Kidney epithelial cell (primary cell): ENCODE measurements around the gene P4HA2. TPM values are rescaled to one million over a fixed set of nuclear protein-coding genes. Genes with fewer than 3 reads are reported as not detected.

Source experiments
- DNase-seq: peaks from one replicate; pipeline ENCODE4 v3.0.0-alpha.2; 2010; ENCODE audit warnings: low read depth
- H3K27me3 ChIP-seq: 2 replicates; pipeline ENCODE4 v1.6.0; 2011; ENCODE audit warnings: low read length; ENCODE audit not compliant: control insufficient read depth, insufficient read depth
- H3K36me3 ChIP-seq: 2 replicates; pipeline ENCODE4 v1.5.1; 2011; ENCODE audit warnings: low read length; ENCODE audit not compliant: control insufficient read depth, insufficient read depth
- H3K4me3 ChIP-seq: 2 replicates; pipeline ENCODE4 v1.5.1; 2011; ENCODE audit warnings: low read depth, mild to moderate bottlenecking, control low read depth, low read length
- total RNA-seq: library from RNA; depleted of rRNA; stranded (reverse); fragments of >200 nt; gene quantifications from 2 replicates; pipeline ENCODE4 v1.2.3, GENCODE V29; 2015
- TF ChIP-seq, protein P1 (sequence below): IDR thresholded peaks from 2 replicates; pipeline ENCODE4 v1.5.1; 2011; ENCODE audit warnings: mild to moderate bottlenecking, moderate library complexity, low read length, control low read depth, inconsistent platforms; ENCODE audit not compliant: insufficient read depth, poor library complexity, severe bottlenecking

The P4HA2 gene
- total RNA-seq, 1 donor from 2014 or later, result 77.5 TPM

DNA sequence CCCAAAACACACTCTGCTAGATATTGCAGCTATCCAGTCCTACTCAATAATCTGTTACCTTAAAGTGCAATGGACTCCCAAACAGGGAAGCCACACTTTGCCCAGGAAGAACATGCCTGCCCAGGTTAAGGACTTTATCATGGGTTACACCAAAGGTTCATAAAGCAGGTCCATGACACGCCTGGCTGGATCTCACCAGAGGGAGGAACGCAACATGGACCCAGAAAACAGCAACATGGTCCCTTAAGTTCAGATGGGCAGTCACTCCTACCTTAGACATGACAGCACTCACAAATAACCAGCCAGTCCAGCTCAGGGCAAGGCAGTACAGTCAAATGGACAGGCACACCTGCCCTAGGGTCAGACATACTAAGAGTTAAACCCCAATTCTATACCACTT is 3.8 kb downstream of the P4HA2 start:
- H3K36me3 ChIP-seq, result peaks cover 1% of the 10 kb centered on the region
- TF ChIP-seq, protein P1, sequence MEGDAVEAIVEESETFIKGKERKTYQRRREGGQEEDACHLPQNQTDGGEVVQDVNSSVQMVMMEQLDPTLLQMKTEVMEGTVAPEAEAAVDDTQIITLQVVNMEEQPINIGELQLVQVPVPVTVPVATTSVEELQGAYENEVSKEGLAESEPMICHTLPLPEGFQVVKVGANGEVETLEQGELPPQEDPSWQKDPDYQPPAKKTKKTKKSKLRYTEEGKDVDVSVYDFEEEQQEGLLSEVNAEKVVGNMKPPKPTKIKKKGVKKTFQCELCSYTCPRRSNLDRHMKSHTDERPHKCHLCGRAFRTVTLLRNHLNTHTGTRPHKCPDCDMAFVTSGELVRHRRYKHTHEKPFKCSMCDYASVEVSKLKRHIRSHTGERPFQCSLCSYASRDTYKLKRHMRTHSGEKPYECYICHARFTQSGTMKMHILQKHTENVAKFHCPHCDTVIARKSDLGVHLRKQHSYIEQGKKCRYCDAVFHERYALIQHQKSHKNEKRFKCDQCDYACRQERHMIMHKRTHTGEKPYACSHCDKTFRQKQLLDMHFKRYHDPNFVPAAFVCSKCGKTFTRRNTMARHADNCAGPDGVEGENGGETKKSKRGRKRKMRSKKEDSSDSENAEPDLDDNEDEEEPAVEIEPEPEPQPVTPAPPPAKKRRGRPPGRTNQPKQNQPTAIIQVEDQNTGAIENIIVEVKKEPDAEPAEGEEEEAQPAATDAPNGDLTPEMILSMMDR, result no peak

DNA sequence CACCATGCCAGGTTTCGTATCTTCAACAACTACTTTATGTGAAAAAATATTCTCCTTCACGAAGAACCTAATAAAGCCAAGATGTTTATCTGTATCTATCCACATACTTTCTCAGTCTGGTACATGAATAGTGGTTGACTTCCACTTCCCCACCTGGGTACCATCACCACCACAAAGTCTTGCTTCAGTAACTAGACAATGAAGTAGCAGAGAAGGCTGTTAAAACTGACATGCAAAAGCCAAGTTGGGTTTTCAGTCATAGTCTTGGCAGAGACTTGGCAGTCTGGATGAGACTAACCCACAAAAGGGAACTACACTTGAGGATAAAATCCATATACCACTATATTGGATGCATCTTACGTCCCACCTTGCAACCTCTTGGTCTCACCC is 5.0 kb downstream of the P4HA2 start:
- no peak for DNase-seq
- peaks cover 1% of the 10 kb centered on the region for H3K36me3 ChIP-seq
- TF ChIP-seq, protein P1, result no peak
- H3K27me3 ChIP-seq, result no peaks in the 10 kb centered on the region
- H3K4me3 ChIP-seq, result no peak overlapping the region

More for the DNA sequence above, 3.8 kb downstream of the P4HA2 start:
- DNase-seq, result no peak
- H3K27me3 ChIP-seq, result no peaks in the 10 kb centered on the region
- H3K4me3 ChIP-seq, result no peak overlapping the region

DNA sequence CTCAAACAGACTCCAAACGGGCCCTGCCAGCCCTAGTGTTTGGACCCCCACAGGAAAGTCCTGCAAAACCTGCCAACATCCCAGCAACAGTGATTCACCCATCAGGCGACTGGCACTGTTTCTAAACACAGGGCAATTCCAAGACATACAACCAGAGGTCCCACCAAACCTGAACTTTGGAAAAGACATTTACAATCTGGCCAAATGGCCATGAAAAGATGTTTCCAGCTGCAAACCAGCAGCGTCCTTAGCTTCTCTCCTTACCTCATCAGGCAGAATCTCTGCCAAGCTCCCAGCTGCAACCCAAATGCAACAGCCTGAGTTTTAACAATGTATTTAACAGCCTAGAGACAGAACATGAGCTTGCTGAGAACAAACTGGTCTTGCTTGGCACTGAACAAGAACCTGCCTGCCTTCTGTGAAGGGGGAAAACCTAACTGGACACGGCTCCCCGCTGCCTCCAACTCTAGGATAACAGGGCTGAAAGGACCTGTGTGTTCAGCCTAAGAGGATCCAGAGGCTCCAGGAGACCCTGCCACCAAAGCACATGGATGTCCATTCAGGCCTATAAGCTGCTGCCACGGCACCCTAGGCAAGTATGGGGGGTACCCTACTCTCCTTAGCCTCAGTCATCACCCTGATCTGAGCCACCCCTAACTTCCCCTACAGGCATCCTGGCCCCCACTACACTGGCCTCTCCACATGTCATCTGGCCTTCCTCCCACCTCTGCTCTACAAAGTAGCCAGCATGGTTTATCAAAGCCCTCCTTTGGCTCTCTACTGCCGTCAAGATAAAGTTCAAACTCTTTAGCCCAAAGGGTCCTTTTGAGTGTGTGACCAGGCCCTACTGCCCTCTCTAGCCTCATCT is 5.6 kb downstream of the P4HA2 start:
- TF ChIP-seq, protein P1, result no peak
- no peaks in the 10 kb centered on the region for H3K27me3 ChIP-seq
- DNase-seq, result no peak
- H3K4me3 ChIP-seq, result no peak overlapping the region
- peaks cover 1% of the 10 kb centered on the region for H3K36me3 ChIP-seq

DNA sequence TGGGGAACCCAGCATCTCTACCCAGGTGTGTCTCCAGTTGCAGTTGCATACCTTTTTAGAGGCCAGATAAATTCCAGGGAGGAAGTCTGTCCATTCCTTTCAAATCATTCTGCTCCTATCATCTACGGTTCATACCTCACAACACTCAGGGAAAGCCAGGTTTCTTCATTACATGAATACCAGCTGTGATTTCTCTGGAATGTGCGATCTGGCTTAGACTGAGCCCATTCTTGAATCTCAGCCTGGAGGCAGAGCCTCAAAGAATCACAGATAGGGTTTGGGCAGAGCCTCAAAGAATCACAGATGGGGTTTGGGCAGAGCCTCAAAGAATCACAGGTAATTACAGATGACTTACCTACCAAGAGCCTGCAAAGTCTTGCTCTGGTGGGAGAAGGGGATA is 7.2 kb downstream of the P4HA2 start:
- TF ChIP-seq, protein P1, result no peak
- no peak overlapping the region for H3K4me3 ChIP-seq
- no peaks in the 10 kb centered on the region for H3K27me3 ChIP-seq
- no peak for DNase-seq
- H3K36me3 ChIP-seq, result peaks cover 1% of the 10 kb centered on the region

DNA sequence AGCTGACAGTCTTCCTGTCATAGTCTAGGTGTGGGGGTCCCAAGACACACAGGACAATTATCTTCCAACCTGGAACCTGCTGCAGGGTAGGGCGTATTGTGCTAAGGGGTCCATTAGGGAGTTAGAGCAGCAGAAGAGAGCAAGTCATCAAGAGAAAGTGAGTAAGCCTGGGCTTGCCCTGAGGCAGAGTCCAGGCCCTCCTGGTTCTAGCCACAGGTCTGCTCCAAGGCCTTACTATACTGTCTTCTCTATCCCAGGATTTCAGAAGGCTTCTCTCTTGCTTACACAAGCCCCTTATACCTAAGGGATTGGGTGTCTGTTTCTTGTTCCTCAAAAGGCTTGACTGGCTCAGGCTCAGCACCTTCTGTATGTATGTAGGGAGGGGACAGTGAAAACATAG is 7.7 kb downstream of the P4HA2 start:
- peaks cover 1% of the 10 kb centered on the region for H3K36me3 ChIP-seq
- no peak overlapping the region for H3K4me3 ChIP-seq
- DNase-seq, result no peak
- H3K27me3 ChIP-seq, result no peaks in the 10 kb centered on the region
- TF ChIP-seq, protein P1, result no peak
